PC-3 (cell line): ENCODE results near the gene ATXN10. TPM values are rescaled to one million over a fixed set of nuclear protein-coding genes. Genes with fewer than 3 reads are reported as not detected.

Source experiments
- ATAC-seq: fragments of 200-7000 bp; cut with Tn5 transposase; 2 replicates; pipeline ENCODE4 v1.9.1; 2020; ENCODE audit warnings: mild to moderate bottlenecking, moderate library complexity
- BruUV-seq: library from RNA; stranded (reverse); fragments of 400-500 nt; replicated peaks from 2 replicates; lab custom pipeline; 2021; lab: Mats Ljungman, UMichigan
- CTCF ChIA-PET: fragments of 300-600 bp; sonication (Branson Sonifier 250); formaldehyde crosslinking; loops from one replicate; lab custom pipeline; 2022; ENCODE audit warnings: antibody characterized with exemption; lab: Charles Lee
- POLR2A ChIA-PET: fragments of 300-600 bp; sonication (Branson Sonifier 250); formaldehyde crosslinking; loops from one replicate; lab custom pipeline; 2022; ENCODE audit warnings: antibody characterized with exemption; ENCODE audit not compliant: unreplicated experiment; lab: Charles Lee
- DNase-seq: peaks from one replicate; pipeline ENCODE4 v3.0.0-alpha.2; 2015
- H2AFZ ChIP-seq: fragments of 300-600 bp; sonication (generic); 2 replicates; pipeline ENCODE4 v1.6.0; 2016; ENCODE audit warnings: antibody characterized with exemption, low read length
- H3F3A ChIP-seq: fragments of 300-600 bp; sonication (generic); one replicate; pipeline ENCODE4 v1.6.0; 2017; ENCODE audit warnings: antibody characterized with exemption, low read length, control low read depth, mild to moderate bottlenecking; ENCODE audit not compliant: unreplicated experiment
- H3K27ac ChIP-seq: fragments of 300-600 bp; sonication (generic); 2 replicates; pipeline ENCODE4 v1.5.1; 2016; ENCODE audit warnings: mild to moderate bottlenecking, low read length
- H3K27me3 ChIP-seq: fragments of 300-600 bp; sonication (generic); 2 replicates; pipeline ENCODE4 v1.6.1; 2016; ENCODE audit warnings: low read length, mixed read lengths
- H3K36me3 ChIP-seq: fragments of 300-600 bp; sonication (generic); 2 replicates; pipeline ENCODE4 v1.6.1; 2016; ENCODE audit warnings: low read depth, mixed run types, low read length, mixed read lengths
- H3K4me1 ChIP-seq: fragments of 300-600 bp; sonication (generic); 2 replicates; pipeline ENCODE4 v1.5.1; 2016; ENCODE audit warnings: low read length; ENCODE audit not compliant: insufficient read depth
- H3K4me2 ChIP-seq: fragments of 300-600 bp; sonication (generic); 2 replicates; pipeline ENCODE4 v1.6.0; 2016; ENCODE audit warnings: low read length
- H3K4me3 ChIP-seq: fragments of 300-600 bp; sonication (generic); 2 replicates; pipeline ENCODE4 v1.5.1; 2016; ENCODE audit warnings: mild to moderate bottlenecking, low read length, mixed read lengths
- H3K79me2 ChIP-seq: fragments of 300-600 bp; sonication (generic); 2 replicates; pipeline ENCODE4 v1.6.1; 2017; ENCODE audit warnings: low read length, mixed read lengths
- H3K9ac ChIP-seq: fragments of 300-600 bp; sonication (generic); 2 replicates; pipeline ENCODE4 v1.6.0; 2016; ENCODE audit warnings: mild to moderate bottlenecking, low read length
- H3K9me2 ChIP-seq: fragments of 300-600 bp; sonication (generic); replicated peaks from 2 replicates; pipeline ENCODE4 v1.6.1; 2016; ENCODE audit warnings: mixed run types, low read length, mixed read lengths
- H3K9me3 ChIP-seq: fragments of 300-600 bp; sonication (generic); 2 replicates; pipeline ENCODE4 v1.6.1; 2016; ENCODE audit warnings: low read length, mixed read lengths
- H4K20me1 ChIP-seq: fragments of 300-600 bp; sonication (generic); 2 replicates; pipeline ENCODE4 v1.6.1; 2016; ENCODE audit warnings: low read length, mixed read lengths
- CTCF ChIP-seq: fragments of 300-600 bp; sonication (generic); conservative IDR thresholded peaks from 2 replicates; pipeline ENCODE4 v1.5.1; 2017; ENCODE audit warnings: antibody characterized with exemption, low read depth, mild to moderate bottlenecking, low read length
- EZH2 ChIP-seq: fragments of 300-600 bp; sonication (generic); IDR thresholded peaks from one replicate; pipeline ENCODE4 v1.6.1; 2017; ENCODE audit warnings: antibody characterized with exemption, mild to moderate bottlenecking, low read length; ENCODE audit not compliant: unreplicated experiment
- EZH2phosphoT487 ChIP-seq: fragments of 300-600 bp; sonication (generic); IDR thresholded peaks from 2 replicates; pipeline ENCODE4 v1.6.1; 2018; ENCODE audit warnings: mild to moderate bottlenecking, antibody characterized with exemption, low read length, borderline replicate concordance
- intact Hi-C: fragments of 100-400 bp; cut with micrococcal nuclease; formaldehyde crosslinking; loops from 2 replicates; pipeline ENCODE4 v1.9.0; 2023
- total RNA-seq: library from RNA; depleted of rRNA; stranded (reverse); fragments of >200 nt; gene quantifications from 2 replicates; pipeline ENCODE4 v1.2.3, GENCODE V29; 2014

Gene ATXN10
- total RNA-seq, 1 experiment from 2014 or later = 40.6 TPM

GRCh38 chr22:45834795-45835194 is 163.2 kb downstream of the ATXN10 start:
- intact Hi-C loops = no loop called here
- CTCF ChIA-PET = no interaction called here
- Histone ChIP-seq H3K36me3 (no peaks in the 10 kb centered on the region), H3K4me2 (no peak overlapping the region), H3K4me3 (no peak overlapping the region), H4K20me1 (no peaks in the 10 kb centered on the region), H3K27ac (no peak overlapping the region), H3K27me3 (no peaks in the 10 kb centered on the region), H2AFZ (no peak overlapping the region), H3K9me3 (no peaks in the 10 kb centered on the region), H3K4me1 (peaks cover 26% of the 10 kb centered on the region), H3F3A (peaks cover 4% of the 10 kb centered on the region), H3K9ac (no peak overlapping the region), H3K9me2 (no peaks in the 10 kb centered on the region), H3K79me2 (no peaks in the 10 kb centered on the region)
- DNase-seq (no peak), ATAC-seq (no peak)
- TF ChIP-seq CTCF (no peak), EZH2phosphoT487 (no peak), EZH2 (no peak)
- POLR2A ChIA-PET = no interaction called here
- BruUV-seq = no TSS peak

- Histone ChIP-seq H3K27ac (no peak overlapping the region), H3K27me3 (no peaks in the 10 kb centered on the region), H3F3A (no peaks in the 10 kb centered on the region), H3K9ac (no peak overlapping the region), H3K36me3 (no peaks in the 10 kb centered on the region), H2AFZ (no peak overlapping the region), H4K20me1 (no peaks in the 10 kb centered on the region), H3K9me3 (no peaks in the 10 kb centered on the region), H3K4me1 (peaks cover 10% of the 10 kb centered on the region), H3K4me2 (no peak overlapping the region), H3K9me2 (no peaks in the 10 kb centered on the region), H3K4me3 (no peak overlapping the region), H3K79me2 (no peaks in the 10 kb centered on the region)
- no peak for DNase-seq
- CTCF ChIA-PET = no interaction called here
- BruUV-seq = no TSS peak
- TF ChIP-seq CTCF (no peak), EZH2phosphoT487 (no peak), EZH2 (no peak)
- ATAC-seq = no peak
- POLR2A ChIA-PET = no interaction called here
- intact Hi-C loops = no loop called here
Observed at GRCh38 chr22:45836418-45837169, 165.0 kb downstream of the ATXN10 start.

- peaks cover 1% of the 10 kb centered on the region for H3K4me1 ChIP-seq
- no peak for ATAC-seq
- no peak overlapping the region for H3K27ac ChIP-seq
- H3K9ac ChIP-seq = no peak overlapping the region
- CTCF ChIA-PET = no interaction called here
- POLR2A ChIA-PET = no interaction called here
- H3K36me3 ChIP-seq = no peaks in the 10 kb centered on the region
- no peaks in the 10 kb centered on the region for H3K9me3 ChIP-seq
- no peaks in the 10 kb centered on the region for H3F3A ChIP-seq
- no peak overlapping the region for H3K4me3 ChIP-seq
- no TSS peak for BruUV-seq
- H2AFZ ChIP-seq = no peak overlapping the region
- H3K79me2 ChIP-seq = no peaks in the 10 kb centered on the region
- DNase-seq = no peak
- intact Hi-C loops = no loop called here
- no peak for TF ChIP-seq EZH2phosphoT487
- no peaks in the 10 kb centered on the region for H4K20me1 ChIP-seq
- H3K27me3 ChIP-seq = no peaks in the 10 kb centered on the region
- no peak overlapping the region for H3K4me2 ChIP-seq
- no peaks in the 10 kb centered on the region for H3K9me2 ChIP-seq
Observed at GRCh38 chr22:45837508-45837907, 165.9 kb downstream of the ATXN10 start.
